GM23248 (cell line): Measurements from ENCODE around the gene NASP.

ENCODE experiments used
- EZH2 ChIP-seq: fragments of 200-600 bp; sonication (generic); IDR thresholded peaks from 2 replicates; pipeline ENCODE4 v1.6.1; 2018; ENCODE audit warnings: antibody characterized with exemption, mild to moderate bottlenecking; ENCODE audit not compliant: insufficient read depth, poor library complexity, severe bottlenecking
- EZH2phosphoT487 ChIP-seq: fragments of 200-600 bp; sonication (generic); IDR thresholded peaks from 2 replicates; pipeline ENCODE4 v1.6.1; 2018; ENCODE audit warnings: antibody characterized with exemption, moderate library complexity, mild to moderate bottlenecking, low read depth; ENCODE audit not compliant: insufficient read depth

DNA sequence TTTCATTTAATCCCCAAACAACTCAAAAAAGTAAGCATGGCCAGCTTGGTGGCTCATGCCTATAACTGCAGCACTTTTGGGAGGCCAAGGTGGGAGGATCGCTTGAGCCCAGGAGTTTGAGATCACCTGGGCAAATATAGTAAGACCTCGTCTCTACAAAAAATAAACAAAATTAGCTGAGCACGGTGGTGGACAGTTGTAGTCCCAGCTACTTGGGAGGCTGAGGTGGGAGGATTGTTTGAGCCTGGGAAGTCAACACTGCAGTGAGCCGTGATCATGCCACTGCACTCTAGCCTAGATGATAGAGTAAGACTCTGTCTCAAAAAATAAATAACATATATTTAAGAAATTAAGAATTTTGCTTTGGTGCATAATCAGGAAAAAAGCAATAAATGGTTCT, 39.3 kb upstream of the NASP start:
- TF ChIP-seq EZH2phosphoT487 (no peak), EZH2 (no peak)
